Cortex of kidney (tissue), 1 donor: Measurements from ENCODE around the gene GRB14.
"Not testable (repeated sequence)": the region's sequence is repeated elsewhere in the genome, so short reads cannot be mapped to it uniquely, and the experiment has no call there.

ENCODE experiments used
- DNase-seq: peaks from one replicate; lab custom pipeline; 2025; lab: John Stamatoyannopoulos, UW

GRB14 gene

GRCh38 chr2:164495491-164496223 lies 125.6 kb downstream of the GRB14 start:
- DNase-seq = no peak

- DNase-seq = no peak
Measured at GRCh38 chr2:164485541-164485940, 135.7 kb downstream of the GRB14 start.

GRCh38 chr2:164479460-164479859 lies 141.8 kb downstream of the GRB14 start:
- no peak for DNase-seq

GRCh38 chr2:164478205-164478604 lies 143.1 kb downstream of the GRB14 start:
- DNase-seq = no peak

GRCh38 chr2:164474873-164475272 lies 146.4 kb downstream of the GRB14 start:
- no peak for DNase-seq

- no peak for DNase-seq
Measured at GRCh38 chr2:164473021-164473420, 148.3 kb downstream of the GRB14 start.

GRCh38 chr2:164465047-164465446 lies 156.2 kb downstream of the GRB14 start:
- DNase-seq = not testable (repeated sequence)

GRCh38 chr2:164464376-164464775 lies 156.9 kb downstream of the GRB14 start:
- no peak for DNase-seq

GRCh38 chr2:164458792-164459191 lies 162.5 kb downstream of the GRB14 start:
- DNase-seq = no peak

GRCh38 chr2:164457271-164457670 lies 164.0 kb downstream of the GRB14 start:
- no peak for DNase-seq

- DNase-seq = no peak
Measured at GRCh38 chr2:164456619-164457018, 164.7 kb downstream of the GRB14 start.

- DNase-seq = no peak
Measured at GRCh38 chr2:164453656-164454305, 167.5 kb downstream of the GRB14 start.

- DNase-seq = no peak
Measured at GRCh38 chr2:164450278-164450677, 171.0 kb downstream of the GRB14 start.

- DNase-seq = no peak
Measured at GRCh38 chr2:164449706-164450105, 171.6 kb downstream of the GRB14 start.

- DNase-seq = no peak
Measured at GRCh38 chr2:164447660-164448059, 173.6 kb downstream of the GRB14 start.
